NCI-H187 (cell line): ENCODE data around the gene MSRB2.
"Not testable (repeated sequence)": the region's sequence is repeated elsewhere in the genome, so short reads cannot be mapped to it uniquely, and the experiment has no call there.

Experiments used
- DNase-seq, 2 experiments: peaks; one replicate each; lab custom pipeline; 2025; lab: John Stamatoyannopoulos, UW

Gene MSRB2

DNA sequence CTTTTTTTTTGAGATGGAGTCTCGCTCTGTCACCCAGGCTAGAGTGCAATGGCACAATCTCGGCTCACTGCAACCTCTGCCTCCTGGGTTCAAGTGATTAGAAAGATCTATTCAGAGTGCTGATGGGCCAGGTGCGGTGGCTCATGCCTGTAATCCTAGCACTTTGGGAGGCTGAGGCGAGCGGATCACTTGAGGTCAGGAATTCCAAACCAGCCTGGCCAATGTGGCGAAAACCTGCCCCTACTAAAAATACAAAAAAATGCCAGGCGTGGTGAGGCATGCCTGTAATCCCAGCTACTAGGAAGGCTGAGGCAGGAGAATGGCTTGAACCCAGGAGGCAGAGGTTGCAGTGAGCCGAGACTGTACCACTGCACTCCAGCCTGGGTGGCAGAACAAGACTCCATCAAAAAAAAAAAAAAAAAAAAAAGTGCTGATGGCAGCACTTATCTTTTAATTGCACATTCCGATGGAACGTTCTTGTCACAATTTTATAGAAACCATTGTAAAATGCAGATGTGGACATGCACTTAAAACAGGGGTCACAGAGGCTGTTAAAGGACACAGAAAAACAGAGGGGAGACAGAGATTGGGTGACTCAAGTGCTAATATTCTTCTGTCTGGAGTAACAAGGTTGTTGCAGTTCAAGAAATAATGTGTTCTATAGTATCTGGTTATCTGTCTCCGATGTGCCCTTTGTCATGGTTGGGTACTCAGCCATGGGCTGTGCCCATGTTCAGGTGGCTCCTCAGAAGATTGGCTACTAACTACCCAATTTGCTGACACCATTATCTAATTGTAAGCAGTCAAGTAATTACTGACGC, 25.1 kb upstream of the MSRB2 start:
- DNase-seq: peak in 1 of 2 experiments; percentile 83

DNA sequence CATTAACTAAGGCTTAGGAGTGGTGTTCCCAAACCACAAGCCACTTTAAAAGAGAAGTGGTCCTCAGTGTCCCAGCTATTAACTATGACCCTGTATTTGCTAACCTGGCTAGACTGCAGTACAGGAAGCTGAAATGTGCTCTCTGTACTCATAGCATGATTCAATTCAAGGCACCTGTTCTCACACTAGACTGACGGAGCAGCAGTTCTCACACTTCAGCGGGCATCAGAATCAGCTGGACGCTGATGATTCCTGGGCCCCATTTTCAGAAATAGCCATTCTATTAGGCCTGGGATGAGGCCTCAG, 24.5 kb upstream of the MSRB2 start:
- peak in 1 of 2 experiments; percentile 46 for DNase-seq

DNA sequence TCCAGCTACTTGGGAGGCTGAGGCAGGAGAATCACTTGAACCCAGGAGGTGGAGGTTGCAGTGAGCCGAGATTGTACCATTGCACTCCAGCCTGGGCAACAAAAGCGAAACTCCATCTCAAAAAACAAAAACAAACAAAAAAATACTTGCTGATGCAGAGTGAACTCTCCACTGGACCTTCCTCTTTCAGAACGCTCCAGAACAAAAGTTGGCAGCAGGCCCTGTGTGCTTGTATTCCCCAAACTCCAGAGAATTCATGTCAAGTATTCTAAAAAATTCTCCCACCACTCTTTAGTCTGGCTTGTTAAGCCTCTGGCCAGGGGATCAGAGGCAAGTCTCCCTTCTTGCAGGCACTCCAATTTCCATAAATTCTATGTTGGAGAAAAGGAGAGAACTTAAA, 22.8 kb upstream of the MSRB2 start:
- DNase-seq: not testable (repeated sequence)

DNA sequence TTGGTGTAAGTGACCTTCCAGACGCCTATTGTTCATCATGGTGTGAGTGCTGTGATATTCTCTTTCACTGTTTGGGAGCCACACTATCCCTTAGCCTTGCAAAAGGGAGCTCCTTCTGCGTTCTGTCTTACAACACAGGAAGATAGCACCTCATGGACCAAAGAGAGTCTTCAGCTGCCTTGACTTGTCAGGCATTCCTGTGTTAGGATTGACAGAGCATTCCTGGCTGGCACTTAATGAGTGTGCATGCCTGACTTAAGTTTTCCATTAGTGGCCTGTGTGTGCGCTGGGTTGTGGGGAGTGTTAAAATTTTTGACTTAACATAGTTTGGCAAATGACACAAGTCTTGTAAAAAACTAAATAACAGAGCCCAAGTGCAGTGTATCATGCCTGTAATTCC, 21.9 kb upstream of the MSRB2 start:
- no peak for DNase-seq

GRCh38 chr10:23075672-23076071, 19.7 kb upstream of the MSRB2 start:
- DNase-seq: no peak

DNA sequence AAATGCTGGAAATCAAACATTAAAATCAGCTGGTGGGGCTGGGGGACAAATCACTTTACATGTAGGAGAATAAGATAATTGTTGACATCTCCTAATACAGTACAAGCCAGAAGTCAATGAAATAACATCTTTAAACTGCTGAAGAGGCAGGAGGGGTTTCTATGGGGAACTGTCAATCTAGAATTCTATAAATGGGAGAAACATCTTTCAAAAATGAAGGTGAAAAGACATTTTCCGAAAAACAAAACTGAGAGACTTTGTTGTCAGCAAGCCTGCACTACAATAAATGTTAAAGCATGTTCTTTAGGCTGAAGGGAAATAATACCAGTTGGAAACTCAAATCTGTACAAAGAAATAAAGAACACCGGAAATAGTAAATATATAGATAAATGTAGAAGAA, 17.3 kb upstream of the MSRB2 start:
- no peak for DNase-seq

DNA sequence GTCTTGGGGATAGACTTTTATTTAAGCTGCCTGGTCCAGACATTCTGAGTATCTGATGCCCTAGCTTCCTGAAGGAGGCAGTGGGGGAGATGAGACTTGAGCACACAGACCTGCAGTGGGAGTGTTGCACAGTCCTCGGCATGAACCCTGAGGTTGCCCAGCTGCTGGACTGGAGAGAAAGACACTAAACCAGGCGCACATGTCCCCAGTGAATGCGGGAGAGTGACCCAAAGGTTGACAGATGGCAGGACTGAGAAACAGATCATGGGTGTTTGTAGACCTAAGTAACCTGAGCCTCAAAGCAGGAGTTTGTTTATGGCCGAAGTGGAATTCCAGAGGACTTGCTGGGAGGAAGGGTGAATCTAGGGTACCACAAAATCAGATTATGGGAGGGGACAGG, 15.7 kb upstream of the MSRB2 start:
- DNase-seq: no peak

DNA sequence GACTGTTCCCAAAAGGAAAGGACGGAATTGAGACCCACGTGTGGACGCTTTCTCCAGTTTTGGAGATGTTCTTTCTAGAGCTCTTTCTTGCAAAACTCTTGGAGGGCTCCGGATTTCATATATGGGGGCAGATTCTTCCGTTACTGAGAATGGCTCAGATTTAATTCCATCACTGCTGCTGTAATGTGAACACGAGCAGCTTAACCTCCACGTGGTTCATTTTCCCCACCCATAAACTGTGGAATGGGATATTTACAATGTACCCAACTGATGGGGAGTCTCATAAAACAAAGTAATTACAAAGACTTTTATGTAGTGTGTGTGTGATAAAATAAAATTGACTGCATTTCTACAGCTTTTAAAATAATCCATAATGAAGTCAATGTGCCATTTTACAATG, 15.1 kb upstream of the MSRB2 start:
- no peak for DNase-seq

DNA sequence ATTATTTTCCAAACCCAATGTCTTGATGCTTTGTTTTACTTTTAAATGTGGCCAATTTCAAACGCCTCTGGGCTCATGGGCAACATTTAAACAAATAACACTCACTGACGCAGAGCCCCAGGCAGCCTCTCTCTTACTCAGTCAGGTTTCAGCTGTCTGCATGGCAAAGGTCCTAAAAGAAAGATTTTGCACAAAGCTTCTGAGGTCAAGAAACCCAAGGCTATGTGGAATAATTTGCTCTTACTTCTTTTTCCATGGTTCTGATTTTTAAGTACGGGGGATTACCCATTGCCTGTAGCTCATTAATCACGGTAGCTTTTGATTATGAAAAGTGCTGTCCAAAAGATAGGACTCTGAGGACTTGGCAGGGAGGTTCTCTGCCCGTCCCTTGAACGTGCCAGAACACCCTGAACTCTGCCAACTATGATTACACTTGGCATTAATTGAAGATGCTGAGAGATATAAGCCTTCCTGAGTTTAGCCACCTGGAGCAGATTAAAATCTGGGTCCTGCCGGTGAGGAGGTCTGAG, 14.1 kb upstream of the MSRB2 start:
- DNase-seq: no peak

GRCh38 chr10:23081891-23082290, 13.5 kb upstream of the MSRB2 start:
- DNase-seq: no peak

DNA sequence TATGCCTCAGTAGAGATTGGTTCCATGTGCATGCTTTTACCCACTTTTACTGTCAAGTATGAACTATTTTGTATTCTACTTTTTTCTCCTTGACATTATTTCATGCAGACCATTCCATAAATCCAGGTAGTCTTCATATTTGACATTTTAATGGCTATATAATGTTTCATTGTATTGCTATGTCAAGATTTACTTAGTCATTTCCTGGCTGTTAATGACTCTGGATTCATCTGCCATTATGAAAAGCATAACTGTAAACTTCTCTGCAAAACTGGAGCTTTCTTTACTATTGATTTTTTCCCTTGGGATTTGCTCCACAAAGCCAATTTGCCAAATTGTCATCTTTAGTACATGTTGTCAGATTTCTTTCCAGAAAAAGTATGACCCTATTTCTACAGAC, 6.8 kb upstream of the MSRB2 start:
- no peak for DNase-seq

DNA sequence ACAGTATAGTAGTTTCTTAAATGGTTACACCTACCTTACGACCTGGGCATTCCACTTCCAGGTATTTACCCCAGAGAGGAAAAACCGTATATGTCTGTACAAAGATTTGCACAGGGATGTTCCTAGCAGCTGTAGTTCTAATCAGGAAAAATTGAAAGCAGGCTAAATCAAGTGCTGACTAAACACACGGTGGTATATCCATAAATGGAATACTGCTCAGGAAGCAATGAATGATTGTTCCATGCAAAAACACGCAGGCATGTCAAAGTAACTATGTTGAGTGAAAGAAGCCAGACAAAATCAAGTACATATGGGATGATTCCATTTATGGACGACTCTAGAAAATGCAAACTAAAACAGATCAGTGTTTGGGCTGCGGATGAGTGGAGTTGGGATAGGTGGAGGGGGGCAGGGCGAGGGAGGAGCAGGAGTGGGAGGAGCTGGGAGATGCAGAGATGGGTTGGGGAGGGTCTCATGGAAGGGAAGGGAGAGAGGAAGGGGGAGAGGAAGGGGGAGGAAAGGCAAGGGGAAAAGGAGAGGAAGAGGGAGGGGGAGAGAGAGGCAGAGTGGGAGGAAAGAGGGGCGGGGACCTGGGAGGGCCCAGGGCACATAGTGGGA, 484 bp upstream of the MSRB2 start:
- no peak for DNase-seq

DNA sequence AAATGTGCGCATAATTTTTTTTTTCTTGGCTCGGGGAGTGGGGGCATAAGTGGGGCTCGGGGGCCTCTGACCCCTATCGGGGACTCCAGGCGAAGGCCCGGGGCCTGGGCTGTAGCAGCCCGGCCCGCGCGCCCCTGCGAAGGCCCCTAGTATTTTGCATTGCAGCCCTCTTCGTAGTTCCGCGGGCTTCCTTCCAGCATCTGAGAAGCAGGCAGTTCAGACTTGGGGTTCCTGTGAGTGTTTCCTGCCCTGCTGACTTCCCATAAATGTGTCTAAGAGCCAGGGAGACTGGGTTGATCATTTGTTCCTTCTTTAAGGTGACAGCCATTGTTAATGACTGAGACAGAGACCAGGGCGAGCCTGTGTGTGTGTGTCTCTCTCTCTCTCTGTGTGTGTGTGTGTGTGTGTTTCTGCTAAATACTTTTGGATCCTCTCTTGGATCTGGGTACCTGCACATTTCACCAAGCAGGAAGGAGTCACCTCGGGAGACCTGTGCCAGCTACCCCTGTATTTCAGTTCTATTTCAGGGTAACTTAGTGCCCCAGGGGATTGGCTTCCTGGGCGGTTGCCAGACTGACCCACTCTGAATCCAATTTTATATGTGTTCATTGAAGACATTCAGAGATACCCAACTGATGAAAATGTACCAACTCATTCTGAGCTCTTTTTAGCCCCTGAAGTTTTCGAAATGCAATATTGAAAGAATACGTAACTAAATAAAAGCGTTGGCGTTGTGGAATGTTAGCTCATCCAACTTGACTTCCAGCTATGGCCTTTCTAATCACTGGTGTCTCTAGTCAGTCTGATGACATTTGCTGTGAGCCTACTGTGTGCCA, 805 bp downstream of the MSRB2 start:
- DNase-seq: peak in 1 of 2 experiments; percentile 41

DNA sequence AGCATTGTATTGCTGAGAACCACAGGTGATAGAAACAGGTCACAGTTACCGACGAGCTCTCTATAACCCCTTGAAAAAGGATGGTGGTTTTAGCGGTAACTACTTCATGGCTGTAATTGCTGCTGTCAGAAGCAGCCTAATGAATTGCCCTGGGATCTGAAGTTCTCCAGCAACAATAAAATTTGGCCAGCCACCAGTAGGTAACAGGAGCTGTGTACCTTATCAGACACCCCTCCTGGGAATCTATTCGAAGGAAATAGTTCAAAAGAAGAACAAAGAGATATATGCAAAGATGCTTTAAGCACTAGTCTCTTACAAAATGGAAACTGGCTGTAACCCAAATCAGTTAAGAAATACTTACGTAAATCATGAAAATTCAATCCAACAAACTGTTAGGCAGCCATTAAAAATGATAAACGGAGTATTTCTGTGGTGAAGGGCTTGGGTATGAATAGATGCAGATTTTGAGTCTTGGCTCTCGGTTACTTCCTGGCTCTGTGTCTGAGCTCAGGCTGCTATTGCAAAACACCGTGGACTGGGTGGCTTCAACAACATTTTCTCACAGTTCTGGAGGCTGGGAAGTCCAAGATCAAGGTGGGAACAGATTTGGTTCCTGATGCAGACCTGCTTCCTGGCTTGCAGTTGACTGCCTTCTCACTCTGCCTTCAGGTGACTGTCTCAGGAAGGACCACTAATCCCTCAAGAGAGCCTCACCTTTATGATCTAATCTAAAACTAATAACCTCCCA, 1.6 kb downstream of the MSRB2 start:
- DNase-seq: peak in 1 of 2 experiments; percentile 41

DNA sequence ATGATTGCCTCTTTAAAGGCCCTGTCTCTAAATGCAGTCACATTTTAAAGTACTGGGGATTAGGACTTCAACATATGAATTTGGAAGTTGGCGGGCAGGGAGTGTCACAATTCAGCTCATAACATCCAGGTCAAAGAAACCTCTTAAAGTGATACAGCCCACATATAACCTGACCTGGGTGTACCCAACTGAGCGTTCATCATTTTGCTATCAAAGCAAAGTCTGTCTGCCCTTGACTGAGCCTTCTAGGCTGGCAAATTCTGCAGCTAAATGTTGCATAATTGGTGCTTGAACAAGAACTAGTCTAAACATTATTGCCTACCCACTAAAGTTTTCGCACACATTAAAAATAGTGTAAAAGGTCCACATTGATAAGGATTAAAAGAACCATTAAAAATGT, 3.7 kb downstream of the MSRB2 start:
- no peak for DNase-seq

GRCh38 chr10:23099816-23100215, 4.4 kb downstream of the MSRB2 start:
- DNase-seq: no peak

- DNase-seq: no peak
These were observed 5.1 kb downstream of the MSRB2 start for GRCh38 chr10:23100331-23101030.

DNA sequence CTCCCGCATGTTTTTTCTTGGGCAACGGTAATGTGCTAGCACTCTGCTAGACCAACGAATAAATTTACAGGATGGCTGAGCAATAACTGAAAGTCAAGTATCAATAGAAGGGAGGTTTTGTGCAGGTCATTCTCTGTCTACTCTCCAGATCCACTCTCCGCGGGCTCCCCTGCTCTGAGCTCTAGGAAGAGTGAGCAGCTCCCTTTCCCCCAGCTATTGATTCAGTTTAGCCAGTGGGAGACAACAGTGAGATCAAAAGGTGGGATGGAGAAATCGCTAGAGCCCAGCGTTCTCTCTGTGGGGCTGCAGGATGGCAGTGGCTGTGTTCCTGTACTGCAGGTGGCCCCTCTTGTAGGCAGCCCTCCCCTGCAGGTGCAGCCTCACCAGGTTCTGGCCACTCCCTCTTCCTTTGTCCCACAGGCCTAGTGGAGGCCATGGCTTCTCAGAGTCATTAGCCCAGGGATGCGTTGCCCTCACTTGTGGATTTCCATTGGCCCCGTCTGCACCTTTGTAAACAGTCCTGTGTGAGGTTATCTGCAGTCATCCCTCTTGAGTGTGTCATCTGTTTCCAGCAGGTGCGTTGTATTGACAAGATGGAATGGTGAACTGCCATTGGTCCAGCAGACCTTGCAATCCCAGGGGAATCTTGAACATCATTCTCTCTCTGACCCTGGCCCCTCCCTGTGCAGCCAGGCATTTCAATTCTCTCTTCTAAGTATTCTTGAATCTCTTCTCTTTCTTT, 11.1 kb downstream of the MSRB2 start:
- peak; percentile 68 to 96 for DNase-seq

DNA sequence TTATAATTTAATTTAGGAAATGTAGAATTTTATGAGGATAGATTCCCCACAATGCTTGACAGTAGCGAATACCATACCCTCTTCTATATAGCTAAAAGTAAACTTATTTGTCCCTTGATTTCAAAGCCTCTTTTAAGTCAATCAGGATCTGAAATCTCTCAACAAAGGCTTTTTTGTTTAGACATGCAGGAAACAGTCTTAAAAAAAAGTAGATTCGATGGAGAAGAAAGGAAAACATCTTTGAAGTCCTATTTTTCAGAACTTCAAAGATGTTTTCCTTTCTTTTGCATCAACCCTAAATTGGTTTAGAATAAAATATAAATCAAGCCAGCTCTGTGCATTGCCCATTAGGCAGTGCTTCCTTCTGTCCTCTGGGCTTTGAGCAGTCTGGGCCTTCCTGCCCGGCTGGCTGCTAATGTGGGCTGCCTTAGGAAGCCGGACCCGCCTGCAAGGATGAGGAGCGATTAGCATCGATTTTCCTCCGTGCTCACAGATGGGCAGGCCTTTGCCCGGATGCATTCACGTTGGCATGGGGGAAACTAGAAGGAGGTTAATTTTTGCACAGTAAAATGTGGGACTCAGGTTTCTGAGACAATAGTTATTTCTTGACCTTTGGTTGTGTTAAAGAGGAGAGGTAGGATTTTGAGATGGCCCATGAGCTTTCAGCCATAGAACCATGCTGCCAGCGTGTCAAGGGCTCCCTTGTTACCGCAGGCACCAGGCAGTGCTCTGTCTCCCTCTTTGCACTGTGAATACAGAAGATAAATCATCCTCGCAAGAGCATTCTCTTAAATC, 15.5 kb downstream of the MSRB2 start:
- peak in 1 of 2 experiments; percentile 43 for DNase-seq
